Mammary epithelial cell (primary cell): ENCODE results near the gene PCDHGB1.

ENCODE experiments used
- CTCF ChIP-seq, 2 donors: IDR thresholded peaks in 1 of 2; conservative IDR thresholded peaks in 1 of 2; 2 replicates each; pipeline ENCODE4 v1.5.1; 2011 to 2012; ENCODE audit warnings: inconsistent platforms in 2 of 2, low read length in 2 of 2, mild to moderate bottlenecking in 2 of 2, control low read depth in 1 of 2, low read depth in 1 of 2; ENCODE audit not compliant: insufficient read depth in 1 of 2; ENCODE audit errors: extremely low read depth in 1 of 2
- EZH2 ChIP-seq: IDR thresholded peaks from 2 replicates; pipeline ENCODE4 v1.6.1; 2012; ENCODE audit warnings: low read length, inconsistent platforms, borderline replicate concordance

GRCh38 chr5:141319699-141320098 is 30.2 kb upstream of the PCDHGB1 start:
- TF ChIP-seq CTCF (conservative IDR thresholded peaks at IDR 0.05 in 1 of 2, IDR thresholded peaks at IDR 0.05 in 1 of 2; ENCODE audit: extremely low read depth in 1 of 2, insufficient read depth in 1 of 2, low read depth in 1 of 2, low read length in 2 of 2): no peak
- no peak for TF ChIP-seq EZH2
